Retinal pigment epithelial cell (primary cell): ENCODE data around the gene RNASE9.

Source experiments
- DNase-seq: peaks from one replicate; pipeline ENCODE4 v3.0.0-alpha.2; 2010; ENCODE audit warnings: low read depth
- H3K4me3 ChIP-seq: 2 replicates; pipeline ENCODE4 v1.5.1; 2011; ENCODE audit warnings: mild to moderate bottlenecking, low read length, control low read depth, moderate library complexity
- TF ChIP-seq, protein P1 (sequence below): conservative IDR thresholded peaks from 2 replicates; pipeline ENCODE4 v1.5.1; 2011; ENCODE audit warnings: low read depth, low read length, control low read depth, inconsistent platforms

The RNASE9 gene

DNA sequence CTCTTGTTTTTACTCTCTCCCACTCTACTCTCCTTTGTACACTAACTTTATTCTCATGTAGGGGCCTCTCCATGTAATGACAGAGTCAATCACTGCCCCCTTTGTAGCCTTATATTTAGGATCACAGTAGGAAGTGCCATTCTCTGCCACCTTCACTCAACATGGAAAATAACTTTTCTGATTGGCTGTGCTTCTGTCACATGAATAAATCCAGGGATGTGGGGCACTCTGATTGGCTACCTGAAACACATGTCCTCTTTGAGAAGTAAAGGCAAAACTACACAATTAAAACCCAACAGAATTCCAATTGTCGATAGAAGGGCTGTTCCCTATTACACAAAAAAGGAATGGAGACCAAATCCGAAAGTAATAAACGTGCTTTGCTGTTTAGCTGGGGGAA is at the start of gene RNASE9:
RNASE9 (minus strand) TSS at position 87 of the 400 bp plus-strand sequence.
- DNase-seq: no peak
- H3K4me3 ChIP-seq: no peak within 1 kb of the TSS
- TF ChIP-seq, protein P1, sequence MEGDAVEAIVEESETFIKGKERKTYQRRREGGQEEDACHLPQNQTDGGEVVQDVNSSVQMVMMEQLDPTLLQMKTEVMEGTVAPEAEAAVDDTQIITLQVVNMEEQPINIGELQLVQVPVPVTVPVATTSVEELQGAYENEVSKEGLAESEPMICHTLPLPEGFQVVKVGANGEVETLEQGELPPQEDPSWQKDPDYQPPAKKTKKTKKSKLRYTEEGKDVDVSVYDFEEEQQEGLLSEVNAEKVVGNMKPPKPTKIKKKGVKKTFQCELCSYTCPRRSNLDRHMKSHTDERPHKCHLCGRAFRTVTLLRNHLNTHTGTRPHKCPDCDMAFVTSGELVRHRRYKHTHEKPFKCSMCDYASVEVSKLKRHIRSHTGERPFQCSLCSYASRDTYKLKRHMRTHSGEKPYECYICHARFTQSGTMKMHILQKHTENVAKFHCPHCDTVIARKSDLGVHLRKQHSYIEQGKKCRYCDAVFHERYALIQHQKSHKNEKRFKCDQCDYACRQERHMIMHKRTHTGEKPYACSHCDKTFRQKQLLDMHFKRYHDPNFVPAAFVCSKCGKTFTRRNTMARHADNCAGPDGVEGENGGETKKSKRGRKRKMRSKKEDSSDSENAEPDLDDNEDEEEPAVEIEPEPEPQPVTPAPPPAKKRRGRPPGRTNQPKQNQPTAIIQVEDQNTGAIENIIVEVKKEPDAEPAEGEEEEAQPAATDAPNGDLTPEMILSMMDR: no peak

DNA sequence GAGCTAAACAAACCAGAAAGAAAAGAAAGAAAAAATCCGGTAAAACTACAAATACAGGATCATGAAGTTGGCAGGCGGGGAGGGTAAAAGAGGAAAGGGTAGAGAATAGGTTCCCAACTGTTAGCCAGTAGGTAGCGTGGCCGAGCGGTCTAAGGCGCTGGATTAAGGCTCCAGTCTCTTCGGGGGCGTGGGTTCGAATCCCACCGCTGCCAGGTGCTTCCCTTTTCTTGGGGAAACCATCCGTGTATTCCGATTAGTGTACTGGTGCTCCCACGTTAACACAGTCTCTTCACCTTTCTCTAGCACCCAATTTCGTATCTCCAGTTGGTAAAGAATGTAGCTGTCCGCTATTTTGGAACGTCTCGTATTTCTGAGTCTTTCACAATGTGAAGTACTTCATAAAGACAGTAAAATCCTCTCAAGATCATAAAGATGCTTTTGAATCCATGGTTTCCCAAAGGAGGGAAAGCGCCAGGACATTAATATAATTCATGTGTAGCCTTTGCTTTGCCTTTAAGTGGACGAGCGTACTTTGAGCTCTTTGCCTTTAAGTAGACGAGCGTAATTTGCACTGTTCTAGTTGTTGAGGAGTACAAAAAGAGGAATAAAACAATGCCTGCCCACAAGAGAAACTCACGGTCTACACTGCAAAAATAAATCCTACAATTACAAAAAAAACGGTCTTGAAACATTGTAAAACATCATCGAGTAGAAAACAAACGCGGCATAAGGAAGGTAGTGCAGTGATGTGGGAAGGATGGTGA is 49.3 kb upstream of the RNASE9 start:
- H3K4me3 ChIP-seq: peak overlapping the region; percentile 93
- TF ChIP-seq, protein P1: no peak
- DNase-seq: no peak

DNA sequence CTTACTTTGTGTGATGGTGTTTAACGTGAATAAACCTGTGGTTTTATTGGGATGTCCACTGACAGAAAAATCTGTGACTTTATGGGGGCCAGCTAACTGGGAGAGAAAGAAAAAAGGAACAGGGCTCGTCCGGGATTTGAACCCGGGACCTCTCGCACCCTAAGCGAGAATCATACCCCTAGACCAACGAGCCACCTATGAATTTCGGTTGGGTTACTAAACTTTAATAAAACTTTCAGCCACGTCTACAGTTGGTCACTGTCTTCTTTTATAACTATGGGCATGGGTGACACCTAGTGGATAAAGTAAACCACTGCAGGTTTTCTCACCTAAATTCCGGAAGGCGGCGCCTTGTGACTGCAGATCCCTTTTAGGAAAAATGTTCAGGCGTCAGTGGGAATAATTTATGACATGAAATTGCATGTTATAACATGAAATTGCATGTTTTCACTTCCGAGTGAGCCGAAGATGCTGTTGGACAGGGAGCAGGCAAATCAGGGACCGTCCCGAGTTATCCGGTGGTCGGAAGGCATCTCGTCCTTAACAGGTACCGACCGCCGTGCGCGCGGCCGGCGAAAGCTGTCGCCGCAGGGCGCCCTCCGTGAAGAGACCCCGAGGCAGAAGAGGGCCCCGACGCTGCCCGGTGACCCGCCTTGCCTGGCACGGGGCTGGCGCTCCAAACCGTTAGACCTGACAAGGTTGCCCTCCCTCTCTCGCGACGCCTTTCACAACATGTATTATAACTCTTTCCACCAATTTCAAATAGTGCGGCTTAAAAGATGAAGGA is 48.6 kb upstream of the RNASE9 start:
- peak; percentile 51 for DNase-seq
- TF ChIP-seq, protein P1: peak; percentile 87
- peak overlapping the region; percentile 93 for H3K4me3 ChIP-seq

DNA sequence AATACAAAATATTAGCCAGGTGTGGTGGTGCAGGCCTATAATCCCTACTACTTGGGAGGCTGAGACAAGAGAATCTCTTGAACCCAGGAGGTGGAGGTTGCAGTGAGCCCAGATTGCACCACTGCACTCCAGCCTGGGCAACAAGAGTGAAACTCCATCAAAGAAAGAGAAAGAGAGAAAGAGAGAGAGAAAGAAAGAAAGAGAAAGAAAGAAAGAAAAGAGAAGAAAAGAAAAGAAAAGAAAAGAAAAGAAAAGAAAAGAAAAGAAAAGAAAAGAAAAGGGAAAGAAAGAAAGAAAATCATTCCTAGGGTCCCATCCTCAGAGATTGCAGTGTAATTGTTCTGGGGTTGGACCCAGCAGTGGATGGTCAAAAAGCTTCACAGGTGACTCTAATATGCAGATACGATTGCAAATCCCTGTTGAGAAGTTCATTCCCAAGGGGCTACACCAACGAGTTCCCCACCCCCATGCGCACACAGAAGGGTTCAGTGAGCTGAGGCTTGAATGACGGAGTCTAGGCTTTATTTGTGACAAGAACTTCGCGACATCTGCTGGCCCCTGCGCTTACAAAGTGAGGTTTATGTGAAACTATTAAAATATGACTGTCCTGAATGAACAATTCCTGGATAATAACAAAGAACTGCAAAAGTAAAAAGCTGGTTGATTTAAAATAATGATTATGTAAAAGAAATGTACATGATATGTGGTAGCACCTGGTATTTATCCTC is 47.7 kb upstream of the RNASE9 start:
- no peak for DNase-seq
- H3K4me3 ChIP-seq: no peak overlapping the region
- TF ChIP-seq, protein P1: no peak

DNA sequence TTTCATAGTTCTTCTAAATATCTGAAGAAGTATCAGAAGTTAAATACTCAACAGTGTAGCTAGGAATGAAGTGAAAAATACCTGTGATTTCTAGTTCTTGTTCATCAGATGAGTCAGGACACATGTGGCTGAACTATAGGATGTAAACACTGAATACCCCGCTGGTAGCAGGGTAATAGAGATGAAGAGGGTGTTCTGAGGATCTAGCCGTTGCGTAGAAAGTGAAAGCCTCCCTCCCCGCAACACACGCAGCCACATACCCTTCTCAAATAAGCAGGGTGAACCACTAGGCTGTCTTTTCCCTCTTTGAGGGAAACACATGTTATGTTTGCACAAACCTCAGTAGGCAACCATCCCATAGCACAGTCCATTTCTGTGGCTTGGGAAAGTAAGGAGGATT is 46.8 kb upstream of the RNASE9 start:
- DNase-seq: no peak
- no peak overlapping the region for H3K4me3 ChIP-seq
- TF ChIP-seq, protein P1: no peak

DNA sequence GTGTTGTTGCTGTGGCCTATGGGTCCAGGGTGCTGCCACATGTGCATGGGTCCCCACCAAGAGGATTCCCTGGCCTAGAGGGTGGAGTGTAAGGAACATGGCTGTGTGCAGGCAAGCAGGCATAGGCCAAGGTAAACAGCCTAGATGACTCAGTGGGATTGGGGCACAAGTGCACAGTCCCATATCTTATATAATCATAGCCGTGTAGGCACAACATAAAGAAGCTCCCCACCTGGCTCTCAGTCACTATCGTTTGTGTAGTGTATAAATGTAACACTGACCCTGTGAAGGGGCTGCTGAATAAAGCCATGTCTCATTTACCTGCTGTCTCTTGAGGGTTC is 46.0 kb upstream of the RNASE9 start:
- DNase-seq: no peak
- TF ChIP-seq, protein P1: no peak
- H3K4me3 ChIP-seq: no peak overlapping the region
